Stimulated activated CD4-positive, alpha-beta T cell treated with anti-CD3 and anti-CD28 coated beads, Interleukin-2, amount 100 ng/mL, for 24 hours (primary cell): Measurements from ENCODE around the gene TMEM63A.
"Not testable (repeated sequence)": the region's sequence is repeated elsewhere in the genome, so short reads cannot be mapped to it uniquely, and the experiment has no call there.

Experiments
- DNase-seq, 2 donors: peaks; one replicate each; pipeline ENCODE4 v3.0.0-alpha.2; 2020

TMEM63A gene

GRCh38 chr1:225908013-225908640, 25.9 kb upstream of the TMEM63A start:
- no peak for DNase-seq

- DNase-seq = no peak
Observed at GRCh38 chr1:225907341-225907740, 25.2 kb upstream of the TMEM63A start.

GRCh38 chr1:225906467-225906866, 24.3 kb upstream of the TMEM63A start:
- no peak for DNase-seq

- DNase-seq = no peak
Observed at GRCh38 chr1:225903623-225904022, 21.4 kb upstream of the TMEM63A start.

- DNase-seq = no peak
Observed at GRCh38 chr1:225899044-225899925, 17.1 kb upstream of the TMEM63A start.

GRCh38 chr1:225897595-225898514, 15.7 kb upstream of the TMEM63A start:
- DNase-seq = no peak

GRCh38 chr1:225896937-225897549, 14.9 kb upstream of the TMEM63A start:
- peak; percentile 47 to 71 for DNase-seq

- no peak for DNase-seq
Observed at GRCh38 chr1:225896494-225896893, 14.3 kb upstream of the TMEM63A start.

- no peak for DNase-seq
Observed at GRCh38 chr1:225892307-225892706, 10.1 kb upstream of the TMEM63A start.

GRCh38 chr1:225891229-225891972, 9.2 kb upstream of the TMEM63A start:
- no peak for DNase-seq

- DNase-seq = no peak
Observed at GRCh38 chr1:225890346-225891228, 8.4 kb upstream of the TMEM63A start.

GRCh38 chr1:225889743-225890142, 7.6 kb upstream of the TMEM63A start:
- DNase-seq = no peak

GRCh38 chr1:225888898-225889601, 6.9 kb upstream of the TMEM63A start, which contains the start of gene LEFTY1:
Gene LEFTY1 (minus strand): TSS chr1:225889146. CDS start chr1:225889066, 80 bp downstream.
- no peak for DNase-seq

- DNase-seq = no peak
Observed at GRCh38 chr1:225888289-225888897, 6.2 kb upstream of the TMEM63A start.

GRCh38 chr1:225887554-225888288, 5.5 kb upstream of the TMEM63A start:
- not testable (repeated sequence) for DNase-seq

GRCh38 chr1:225887030-225887314, 4.8 kb upstream of the TMEM63A start:
- DNase-seq = no peak

- DNase-seq = no peak
Observed at GRCh38 chr1:225886159-225887029, 4.2 kb upstream of the TMEM63A start.

GRCh38 chr1:225885336-225885735, 3.2 kb upstream of the TMEM63A start:
- no peak for DNase-seq
